GM12891 (cell line): ENCODE results near the gene ELAC2.

Source experiments
- DNase-seq: peaks from one replicate; pipeline ENCODE4 v3.0.0; 2011; ENCODE audit warnings: low spot score; ENCODE audit not compliant: insufficient read length
- FAIRE-seq: peaks from 2 replicates; lab custom pipeline; 2011; peaks lifted over from hg19 to GRCh38; lab: Jason Lieb, UNC
- PAX5 ChIP-seq: IDR thresholded peaks from 2 replicates; pipeline ENCODE4 v1.6.1; 2011; ENCODE audit warnings: low read length, moderate library complexity, mild to moderate bottlenecking; ENCODE audit not compliant: insufficient read depth, severe bottlenecking
- POLR2A ChIP-seq: IDR thresholded peaks from 2 replicates; pipeline ENCODE4 v1.6.1; 2011; ENCODE audit warnings: low read depth, low read length, control low read depth
- POLR2AphosphoS5 ChIP-seq: IDR thresholded peaks from 2 replicates; pipeline ENCODE4 v1.6.1; 2011; ENCODE audit warnings: low read depth, low read length, control low read depth
- POU2F2 ChIP-seq: IDR thresholded peaks from 2 replicates; pipeline ENCODE4 v1.6.1; 2011; ENCODE audit warnings: low read depth, mild to moderate bottlenecking, control low read depth, low read length, moderate library complexity
- SPI1 ChIP-seq: IDR thresholded peaks from 2 replicates; pipeline ENCODE4 v1.6.1; 2011; ENCODE audit warnings: low read depth, low read length, control low read depth
- TAF1 ChIP-seq: IDR thresholded peaks from 2 replicates; pipeline ENCODE4 v1.6.1; 2011; ENCODE audit warnings: low read depth, low read length, control low read depth

Gene ELAC2

GRCh38 chr17:13003454-13003851 lies 14.4 kb downstream of the ELAC2 start:
- TF ChIP-seq TAF1 (no peak), POLR2A (no peak), SPI1 (no peak), POU2F2 (no peak)
- DNase-seq, result no peak
- no peak for FAIRE-seq

- DNase-seq (no peak), FAIRE-seq (peak; percentile 91)
- TF ChIP-seq PAX5 (no peak), POU2F2 (no peak), POLR2A (no peak), SPI1 (no peak), POLR2AphosphoS5 (no peak), TAF1 (no peak)
Observed at GRCh38 chr17:13002761-13003453, 14.9 kb downstream of the ELAC2 start.

GRCh38 chr17:13001991-13002615 lies 15.7 kb downstream of the ELAC2 start:
- DNase-seq, result no peak
- FAIRE-seq, result no peak
- TF ChIP-seq POLR2A (no peak), POLR2AphosphoS5 (no peak), SPI1 (no peak), TAF1 (no peak), POU2F2 (no peak), PAX5 (no peak)

GRCh38 chr17:13000561-13000960 lies 17.3 kb downstream of the ELAC2 start:
- no peak for TF ChIP-seq POU2F2
- DNase-seq, result no peak
- FAIRE-seq, result no peak

GRCh38 chr17:12998874-12999273 lies 19.0 kb downstream of the ELAC2 start:
- TF ChIP-seq POLR2AphosphoS5, result no peak
- no peak for TF ChIP-seq TAF1
- TF ChIP-seq PAX5, result no peak
- no peak for TF ChIP-seq SPI1
- TF ChIP-seq POU2F2, result no peak
- TF ChIP-seq POLR2A, result no peak
- FAIRE-seq (no peak), DNase-seq (no peak)

- TF ChIP-seq SPI1, result no peak
- no peak for TF ChIP-seq POLR2AphosphoS5
- TF ChIP-seq TAF1, result no peak
- no peak for TF ChIP-seq PAX5
- TF ChIP-seq POU2F2, result no peak
- TF ChIP-seq POLR2A, result no peak
- DNase-seq (no peak), FAIRE-seq (no peak)
Observed at GRCh38 chr17:12998461-12998860, 19.4 kb downstream of the ELAC2 start.

- DNase-seq (no peak), FAIRE-seq (no peak)
- TF ChIP-seq POLR2A (no peak), SPI1 (no peak), POU2F2 (no peak), TAF1 (no peak), POLR2AphosphoS5 (no peak), PAX5 (no peak)
Observed at GRCh38 chr17:12996941-12997340, 20.9 kb downstream of the ELAC2 start.

GRCh38 chr17:12996357-12996756 lies 21.5 kb downstream of the ELAC2 start:
- FAIRE-seq (no peak), DNase-seq (no peak)
- TF ChIP-seq POLR2AphosphoS5, result no peak
- no peak for TF ChIP-seq PAX5
- no peak for TF ChIP-seq TAF1
- no peak for TF ChIP-seq SPI1
- TF ChIP-seq POU2F2, result no peak
- TF ChIP-seq POLR2A, result no peak

- FAIRE-seq, result no peak
- TF ChIP-seq SPI1 (no peak), POLR2A (peak; percentile 27; the same call in 1 of the 2 replicates)
- no peak for DNase-seq
Observed at GRCh38 chr17:12995896-12996295, 21.9 kb downstream of the ELAC2 start.

GRCh38 chr17:12995106-12995895 lies 22.5 kb downstream of the ELAC2 start:
- FAIRE-seq, result no peak
- TF ChIP-seq SPI1 (no peak), PAX5 (no peak), TAF1 (no peak), POU2F2 (no peak), POLR2AphosphoS5 (no peak), POLR2A (no peak)
- DNase-seq, result no peak
